Stimulated activated CD4-positive, alpha-beta T cell treated with anti-CD3 and anti-CD28 coated beads, TNF-alpha, amount 100 ng/mL, for 24 hours (primary cell): Measurements from ENCODE around the gene SLC8A2.
A peak's percentile ranks its signal among the peaks of the same experiment; 100 is the strongest.

ENCODE experiments used
- DNase-seq, 3 experiments: peaks; one replicate each; pipeline ENCODE4 v3.0.0-alpha.2; 2020; ENCODE audit warnings: low read depth in 3 of 3

The SLC8A2 gene

DNA sequence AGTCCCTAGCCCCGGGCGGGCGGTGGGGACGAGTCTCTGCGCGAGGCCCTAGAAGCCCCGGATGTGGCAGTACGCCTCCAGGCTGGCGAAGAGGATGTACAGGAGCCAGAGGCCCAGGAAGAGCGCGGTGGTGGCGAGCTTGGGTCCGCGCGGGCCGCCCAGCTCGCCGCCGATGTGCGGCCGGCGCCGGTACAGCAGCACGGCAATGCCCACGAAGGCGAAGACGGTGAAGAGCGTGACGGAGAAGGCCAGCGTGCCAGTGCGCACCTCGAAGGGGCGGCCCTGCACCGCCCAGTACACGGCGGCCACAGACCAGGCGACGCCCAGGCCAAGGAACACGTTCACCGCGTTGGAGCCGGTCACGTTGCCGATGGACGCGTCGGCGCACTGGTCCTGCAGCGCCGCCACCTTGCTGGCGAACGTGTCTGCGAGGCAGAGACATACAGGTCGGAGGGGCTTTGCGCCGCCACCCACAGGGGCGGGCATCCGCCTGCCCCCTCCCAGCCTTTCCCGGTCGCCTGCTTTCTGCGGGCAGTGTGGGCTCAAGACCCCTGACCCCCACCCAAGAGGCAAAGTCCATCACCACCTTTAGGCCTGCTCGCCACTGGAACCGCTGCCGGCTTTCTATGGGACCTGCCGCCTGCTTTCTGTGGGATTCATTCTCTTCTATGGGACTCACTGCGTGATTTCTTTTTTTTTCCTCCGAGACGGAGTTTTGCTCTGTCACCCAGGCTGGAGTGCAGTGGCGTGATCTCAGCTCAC lies 41.5 kb downstream of the SLC8A2 start:
- DNase-seq = peak in 1 of 3 experiments; percentile 26

DNA sequence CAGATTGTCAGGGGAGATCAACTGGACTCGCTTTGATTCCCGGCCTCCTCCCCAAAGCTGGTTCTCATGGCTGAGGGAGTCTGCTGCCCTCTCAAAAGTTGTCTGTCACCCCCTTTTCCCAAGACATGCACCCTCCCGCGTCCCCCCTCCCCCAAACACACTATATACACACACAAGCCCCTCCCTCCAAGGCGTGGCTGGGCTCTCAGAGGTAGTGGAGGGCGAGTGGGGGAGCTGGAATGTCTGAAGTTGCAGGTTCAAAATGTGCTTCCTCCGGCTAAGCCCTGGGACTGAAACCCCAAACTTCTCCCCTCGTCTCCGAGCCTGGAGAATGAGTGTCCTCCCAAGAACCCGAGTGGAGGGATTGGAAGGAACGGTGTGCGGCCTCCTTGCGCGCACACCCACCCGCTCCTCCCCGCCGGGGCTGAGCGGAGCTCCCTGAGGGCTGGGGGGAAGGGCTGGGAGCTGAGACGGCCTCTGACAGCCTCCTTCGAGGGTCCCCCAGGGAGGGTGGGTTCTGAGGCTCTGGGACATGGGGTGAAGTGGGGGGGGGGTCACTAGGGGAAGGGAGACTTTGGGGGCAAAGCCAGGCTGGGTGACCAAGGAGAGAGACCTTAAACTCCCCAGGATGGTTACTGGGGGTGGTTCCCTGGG lies 42.4 kb downstream of the SLC8A2 start:
- DNase-seq = no peak

GRCh38 chr19:47428177-47428894 lies 43.4 kb downstream of the SLC8A2 start:
- DNase-seq = peak; percentile 74 to 87 (median 75)

- DNase-seq = peak; percentile 52 to 71 (median 56)
Observed at GRCh38 chr19:47427241-47428176, 44.2 kb downstream of the SLC8A2 start.

- no peak for DNase-seq
Observed at GRCh38 chr19:47423203-47423882, 48.4 kb downstream of the SLC8A2 start.

GRCh38 chr19:47422417-47423163 lies 49.1 kb downstream of the SLC8A2 start:
- no peak for DNase-seq

DNA sequence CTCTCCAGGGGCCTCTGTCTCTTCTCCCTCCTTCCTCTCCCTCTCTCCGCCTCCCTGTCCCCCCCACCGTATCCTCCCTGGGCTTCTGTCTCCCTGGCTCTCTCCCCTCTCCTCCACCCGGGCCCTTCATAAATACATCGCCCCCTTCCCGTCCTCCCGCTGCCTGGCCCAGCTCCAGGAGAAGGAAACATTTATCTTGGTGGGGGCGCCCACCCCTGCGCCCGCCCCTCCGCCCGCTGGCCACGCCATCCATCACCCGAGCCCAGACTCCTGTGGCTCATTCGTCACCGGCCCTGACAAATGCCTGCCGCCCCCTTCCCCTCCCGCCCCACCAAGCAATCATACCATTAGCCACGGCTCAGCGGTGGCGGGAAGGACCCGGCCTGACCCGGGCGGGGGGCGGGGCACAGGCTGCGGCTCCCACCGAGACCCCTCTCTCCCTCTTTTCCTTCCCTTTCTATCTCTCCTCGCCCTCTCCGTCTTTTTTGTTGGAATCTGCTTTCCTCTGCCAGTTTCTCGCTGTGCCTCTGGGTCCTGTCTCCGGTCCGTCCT lies 49.8 kb downstream of the SLC8A2 start:
- DNase-seq = no peak

DNA sequence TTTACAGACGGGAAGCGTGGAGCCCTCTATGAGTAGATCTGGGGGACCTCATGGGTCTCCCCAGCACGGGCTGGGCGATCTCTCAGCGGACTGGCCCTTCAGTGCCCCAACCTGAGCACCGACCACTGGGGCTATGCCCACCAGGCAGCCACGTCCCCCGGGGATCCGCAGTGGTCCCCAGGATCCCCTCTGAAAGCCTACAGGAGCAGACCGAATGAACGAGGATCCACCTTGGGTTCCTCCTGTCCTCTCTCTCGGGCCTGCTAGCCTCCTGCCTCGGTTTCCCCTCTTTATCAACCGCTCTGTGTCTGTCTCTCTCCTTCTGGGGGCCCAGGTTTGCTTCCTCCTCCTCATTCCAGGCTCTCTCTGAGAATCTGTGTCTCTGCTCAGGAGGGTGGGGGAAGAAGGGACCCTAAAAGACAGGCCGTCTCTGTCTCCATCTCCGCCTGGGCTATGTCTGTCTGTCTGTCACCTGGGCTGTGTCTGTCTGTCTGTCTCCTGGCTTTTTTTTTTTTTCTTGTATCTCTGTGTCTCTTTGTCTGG lies 50.4 kb downstream of the SLC8A2 start:
- DNase-seq = no peak

DNA sequence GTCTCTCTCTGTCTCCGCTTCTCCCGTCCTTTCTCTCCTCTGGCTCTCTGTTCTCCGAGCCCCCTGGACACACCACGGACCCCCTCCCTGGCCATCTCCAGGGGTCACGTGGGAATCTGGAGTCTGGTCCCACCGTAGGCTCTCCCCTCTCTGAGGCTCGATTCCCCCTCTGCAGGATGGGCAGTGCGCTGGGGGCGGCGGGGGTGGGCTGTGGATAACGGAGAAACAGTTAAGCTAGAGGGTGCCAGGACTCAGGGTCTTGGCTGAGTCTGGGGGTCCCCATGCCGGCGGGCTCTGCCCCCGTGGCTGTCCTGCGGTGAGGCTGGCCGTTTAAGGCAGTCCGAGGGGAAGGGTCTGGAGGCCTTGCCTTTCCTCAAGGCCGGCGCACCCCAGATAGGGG lies 51.9 kb downstream of the SLC8A2 start:
- DNase-seq = no peak

DNA sequence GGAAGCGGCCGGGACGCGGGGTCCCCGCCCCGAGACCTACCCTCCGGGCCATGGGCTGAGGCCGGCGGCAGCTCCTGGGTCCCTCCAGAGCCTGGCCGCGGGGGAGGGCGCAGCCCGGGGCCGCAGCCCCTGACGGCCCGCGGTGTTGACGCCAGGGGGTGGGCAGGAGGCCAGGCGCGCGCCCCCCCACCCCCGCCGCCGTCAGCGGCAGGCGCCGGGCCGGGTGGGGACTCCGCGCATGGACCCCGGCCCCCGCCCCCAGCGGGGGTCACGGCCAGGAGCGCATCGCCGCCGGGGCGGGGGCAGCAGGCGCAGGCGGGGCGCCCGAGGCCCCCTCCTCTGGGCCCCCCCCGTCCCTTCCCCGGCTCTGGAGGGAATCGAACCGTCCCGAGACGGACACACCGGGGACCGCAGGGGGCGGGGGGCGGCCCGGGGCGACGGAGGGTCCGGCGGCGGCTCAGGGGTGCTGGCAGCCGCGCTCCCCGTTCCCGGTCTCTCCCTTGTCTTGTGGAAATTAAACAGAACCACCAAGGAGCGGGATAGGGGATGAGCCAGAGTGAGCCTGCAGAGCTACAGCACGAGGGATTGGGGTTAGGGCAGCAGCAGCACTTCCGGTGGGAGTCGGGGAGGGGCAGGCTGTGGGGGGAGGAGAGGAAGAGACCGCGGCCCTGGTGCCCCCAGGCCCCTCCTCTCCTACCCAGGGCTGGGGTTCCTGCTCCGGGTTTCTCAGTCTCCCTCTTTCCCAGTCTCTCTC lies 52.5 kb downstream of the SLC8A2 start, which contains the start of gene MEIS3:
Gene MEIS3, minus strand, starts transcription at position 498 of the 754 bp plus-strand sequence. Its CDS starts 446 bp downstream, at position 52.
- no peak for DNase-seq

- no peak for DNase-seq
Observed at GRCh38 chr19:47418692-47419029, 53.0 kb downstream of the SLC8A2 start.

DNA sequence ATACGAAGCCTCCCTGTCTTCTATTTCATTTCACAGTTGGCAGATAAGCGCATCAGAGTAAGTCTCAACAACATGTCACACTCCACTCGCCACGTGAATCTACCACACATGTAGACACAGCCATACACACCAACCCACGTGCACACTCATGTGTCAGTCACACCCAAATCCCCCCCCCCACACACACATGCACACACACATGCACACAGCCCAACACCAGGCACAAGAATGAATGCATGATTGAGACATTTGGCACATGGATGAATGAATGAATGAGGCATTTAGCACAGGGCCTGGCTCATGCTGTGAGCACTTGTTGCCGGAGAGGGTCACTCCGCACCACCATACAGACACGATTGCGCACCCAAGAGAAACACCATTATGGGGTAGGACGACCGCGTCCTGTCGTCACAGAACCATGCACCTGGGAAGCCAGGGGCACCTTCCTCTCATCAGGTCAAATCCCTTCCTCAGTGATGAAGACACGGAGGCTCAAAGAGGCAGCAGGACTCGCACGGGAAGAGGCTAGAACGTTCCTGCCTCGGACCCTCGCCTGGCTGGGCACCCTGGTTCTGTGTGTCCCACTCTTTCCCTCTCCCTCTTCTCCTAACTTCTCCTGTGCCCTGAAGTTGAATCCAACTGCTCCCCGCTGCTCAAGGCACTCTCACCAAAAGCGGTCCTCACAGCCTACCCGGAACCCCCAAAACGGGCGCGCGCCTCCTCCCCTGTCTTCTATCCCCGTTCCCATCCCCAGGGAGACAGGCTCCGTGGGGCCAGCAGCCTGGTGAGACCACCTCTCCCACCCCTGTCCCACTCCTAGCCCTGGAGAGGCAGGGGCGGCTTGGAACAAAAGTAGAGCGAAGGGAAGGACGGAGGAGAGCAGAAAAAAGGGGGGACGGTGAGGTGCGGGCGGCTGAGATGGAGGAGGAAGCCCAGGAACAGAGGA lies 53.7 kb downstream of the SLC8A2 start:
- DNase-seq = no peak

GRCh38 chr19:47417107-47417745 lies 54.5 kb downstream of the SLC8A2 start:
- no peak for DNase-seq

- no peak for DNase-seq
Observed at GRCh38 chr19:47416643-47416985, 55.1 kb downstream of the SLC8A2 start.

- DNase-seq = no peak
Observed at GRCh38 chr19:47415953-47416642, 55.6 kb downstream of the SLC8A2 start.

- no peak for DNase-seq
Observed at GRCh38 chr19:47414469-47414868, 57.2 kb downstream of the SLC8A2 start.

DNA sequence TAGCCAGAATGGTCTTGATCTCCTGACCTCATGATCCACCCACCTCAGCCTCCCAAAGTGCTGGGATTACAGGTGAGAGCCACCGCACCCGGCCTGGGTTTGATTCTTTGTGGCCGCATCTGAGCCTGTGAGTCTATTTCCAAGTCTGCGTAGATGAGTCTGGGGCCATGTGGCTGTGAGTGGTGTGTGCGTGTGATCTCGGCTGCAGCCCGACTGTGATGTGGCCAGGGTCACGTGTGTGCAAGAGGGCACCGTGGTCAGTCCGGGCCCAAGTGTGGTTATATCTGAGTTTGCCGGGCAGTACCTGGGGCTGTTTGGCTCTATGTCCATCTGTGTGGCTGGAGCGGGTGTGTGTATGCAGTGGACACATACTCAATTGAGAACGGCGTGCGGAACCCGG lies 57.8 kb downstream of the SLC8A2 start:
- no peak for DNase-seq
